Measurements from ENCODE around the gene PRSS33.

The PRSS33 gene

DNA sequence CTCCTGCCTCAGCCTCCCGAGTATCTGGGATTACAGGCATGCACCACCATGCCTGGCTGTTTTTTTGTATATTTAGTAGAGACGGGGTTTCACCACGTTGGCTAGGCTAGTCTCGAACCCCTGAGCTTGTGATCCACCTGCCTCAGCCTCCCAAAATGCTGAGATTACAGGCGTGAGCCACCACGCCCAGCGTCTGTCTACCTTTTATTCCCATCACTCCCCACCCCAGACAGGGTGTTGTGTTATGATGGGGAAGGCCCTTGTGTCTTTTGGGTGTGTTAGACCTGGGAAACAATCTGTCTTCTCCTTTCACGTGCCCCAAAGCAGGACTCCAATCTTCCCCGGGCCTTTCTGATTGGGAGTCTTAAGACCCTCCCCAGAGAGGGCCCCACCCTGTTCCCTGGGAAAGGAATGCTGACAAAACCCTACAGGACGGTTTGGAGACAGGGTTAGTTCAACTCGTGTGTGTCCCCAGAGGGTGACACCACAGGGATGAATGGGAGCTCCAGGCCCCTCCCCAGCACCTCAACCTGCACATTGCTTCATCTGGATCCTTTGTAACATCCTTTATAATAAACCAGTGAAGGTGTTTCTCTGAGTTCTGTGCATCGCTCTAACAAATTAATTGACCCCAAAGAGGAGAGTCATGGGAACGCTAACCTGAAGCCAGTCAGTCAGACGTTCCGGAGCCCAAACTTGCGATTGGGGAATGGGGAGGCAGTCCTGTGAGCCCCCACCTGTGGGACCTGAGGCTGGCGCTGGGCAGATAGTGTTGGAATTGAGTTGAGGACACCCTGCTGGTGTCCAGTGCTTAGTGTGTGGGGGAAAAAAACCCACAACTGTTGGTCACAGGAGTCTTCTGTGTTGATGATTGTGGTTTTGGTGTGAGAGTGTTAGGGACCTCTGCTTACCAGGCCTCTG is 7.1 kb downstream of the PRSS33 start:
- no peak overlapping the region for H3K4me3 ChIP-seq (ENCODE audit: low read depth, low read length)
- TF ChIP-seq, protein P1, sequence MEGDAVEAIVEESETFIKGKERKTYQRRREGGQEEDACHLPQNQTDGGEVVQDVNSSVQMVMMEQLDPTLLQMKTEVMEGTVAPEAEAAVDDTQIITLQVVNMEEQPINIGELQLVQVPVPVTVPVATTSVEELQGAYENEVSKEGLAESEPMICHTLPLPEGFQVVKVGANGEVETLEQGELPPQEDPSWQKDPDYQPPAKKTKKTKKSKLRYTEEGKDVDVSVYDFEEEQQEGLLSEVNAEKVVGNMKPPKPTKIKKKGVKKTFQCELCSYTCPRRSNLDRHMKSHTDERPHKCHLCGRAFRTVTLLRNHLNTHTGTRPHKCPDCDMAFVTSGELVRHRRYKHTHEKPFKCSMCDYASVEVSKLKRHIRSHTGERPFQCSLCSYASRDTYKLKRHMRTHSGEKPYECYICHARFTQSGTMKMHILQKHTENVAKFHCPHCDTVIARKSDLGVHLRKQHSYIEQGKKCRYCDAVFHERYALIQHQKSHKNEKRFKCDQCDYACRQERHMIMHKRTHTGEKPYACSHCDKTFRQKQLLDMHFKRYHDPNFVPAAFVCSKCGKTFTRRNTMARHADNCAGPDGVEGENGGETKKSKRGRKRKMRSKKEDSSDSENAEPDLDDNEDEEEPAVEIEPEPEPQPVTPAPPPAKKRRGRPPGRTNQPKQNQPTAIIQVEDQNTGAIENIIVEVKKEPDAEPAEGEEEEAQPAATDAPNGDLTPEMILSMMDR (IDR thresholded peaks at IDR 0.05; ENCODE audit: borderline replicate concordance, insufficient read depth, low read depth, low read length) = no peak

DNA sequence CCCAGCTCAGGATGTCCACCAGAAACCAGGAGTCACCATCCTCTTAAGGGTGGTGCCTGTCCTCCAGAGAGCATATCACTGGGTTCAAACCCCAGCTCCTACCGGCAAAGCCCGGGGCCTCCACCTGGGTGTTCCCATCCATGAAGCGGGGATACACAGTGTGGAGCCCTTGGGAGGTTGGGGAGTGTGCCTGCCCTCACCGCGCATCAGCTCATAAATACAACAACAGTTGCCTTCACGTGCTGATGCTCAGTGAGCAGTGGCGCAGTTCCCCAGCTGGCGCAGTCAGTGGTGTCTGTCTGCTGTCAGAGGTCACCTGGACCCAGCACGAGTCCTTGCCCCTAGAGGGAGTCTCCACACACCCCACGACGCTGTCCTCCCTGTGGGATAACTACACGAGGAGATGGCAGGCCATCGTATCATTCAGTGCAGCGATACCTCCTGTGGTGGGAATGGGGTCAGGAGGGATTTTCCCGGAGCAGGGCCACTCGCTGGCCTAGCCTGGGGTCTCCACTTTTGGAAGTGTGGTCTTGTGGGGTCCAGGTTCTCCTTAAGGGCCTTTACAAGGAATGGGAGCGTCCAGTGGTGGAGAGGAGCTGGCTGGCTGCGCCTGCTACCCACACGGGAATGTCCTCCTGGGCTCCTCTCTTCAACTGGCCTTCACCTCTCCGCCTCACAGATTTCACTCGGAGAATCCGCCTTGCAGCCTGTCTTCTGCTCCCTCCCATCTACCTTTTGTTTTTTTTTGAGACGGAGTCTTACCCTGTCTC is 8.0 kb downstream of the PRSS33 start:
- no peak overlapping the region for H3K4me3 ChIP-seq (ENCODE audit: low read depth, low read length)
- TF ChIP-seq, protein P1 (IDR thresholded peaks at IDR 0.05; ENCODE audit: borderline replicate concordance, insufficient read depth, low read depth, low read length) = no peak

DNA sequence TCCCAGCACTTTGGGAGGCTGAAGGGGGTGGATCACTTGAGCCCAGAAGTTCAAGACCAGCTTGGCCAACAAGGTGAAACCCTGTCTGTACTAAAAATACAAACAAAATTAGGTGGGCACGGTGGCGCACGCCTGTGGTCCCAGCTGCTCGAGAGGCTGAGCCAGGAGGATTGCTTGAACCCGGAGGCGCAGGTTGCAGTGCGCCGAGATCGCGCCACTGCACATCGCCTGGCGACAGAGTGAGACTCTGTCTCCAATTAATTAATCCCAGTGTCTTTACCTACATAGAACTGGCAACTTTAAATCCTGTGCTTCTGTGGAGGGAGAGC is 8.8 kb downstream of the PRSS33 start:
- TF ChIP-seq, protein P1 (IDR thresholded peaks at IDR 0.05; ENCODE audit: borderline replicate concordance, insufficient read depth, low read depth, low read length) = no peak
- H3K4me3 ChIP-seq (ENCODE audit: low read depth, low read length) = no peak overlapping the region

DNA sequence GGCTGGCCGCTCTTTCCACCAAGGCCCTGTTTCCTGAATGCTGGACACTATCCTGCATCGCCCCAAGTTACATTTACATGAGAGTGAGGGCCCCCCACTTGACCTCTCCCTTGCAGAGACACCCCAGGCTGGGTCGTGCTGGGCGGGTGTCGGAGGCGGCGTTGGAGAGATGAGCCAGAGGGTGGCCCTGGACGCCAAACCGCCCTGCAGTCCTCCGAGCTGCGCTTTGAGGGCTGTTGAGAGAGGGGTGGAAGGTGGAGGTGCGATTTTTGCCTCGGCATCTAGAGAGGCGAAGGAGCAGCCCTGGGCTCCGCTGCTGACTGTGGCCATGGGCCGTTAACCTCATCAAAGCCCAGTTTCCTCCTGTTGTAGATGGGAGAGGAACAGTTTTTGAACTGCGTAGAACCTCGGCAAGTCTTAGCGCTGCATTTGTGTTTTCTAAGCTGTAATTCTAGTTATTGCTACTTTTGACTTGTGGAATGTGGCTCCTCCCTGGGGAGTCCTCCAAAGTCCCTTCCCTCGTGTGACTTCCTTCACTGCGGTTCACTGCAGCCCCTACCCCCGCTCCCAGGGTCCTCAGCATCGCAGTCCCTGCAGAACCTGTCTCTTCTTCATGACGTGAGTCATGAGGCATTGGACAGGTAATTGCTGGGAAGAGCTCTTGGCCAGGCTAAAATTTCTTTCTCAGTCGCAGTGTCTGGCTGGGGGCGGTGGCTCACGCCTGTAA is 9.3 kb downstream of the PRSS33 start:
- H3K4me3 ChIP-seq (ENCODE audit: low read depth, low read length) = peak overlapping the region; percentile 99
- TF ChIP-seq, protein P1 (IDR thresholded peaks at IDR 0.05; ENCODE audit: borderline replicate concordance, insufficient read depth, low read depth, low read length) = no peak

DNA sequence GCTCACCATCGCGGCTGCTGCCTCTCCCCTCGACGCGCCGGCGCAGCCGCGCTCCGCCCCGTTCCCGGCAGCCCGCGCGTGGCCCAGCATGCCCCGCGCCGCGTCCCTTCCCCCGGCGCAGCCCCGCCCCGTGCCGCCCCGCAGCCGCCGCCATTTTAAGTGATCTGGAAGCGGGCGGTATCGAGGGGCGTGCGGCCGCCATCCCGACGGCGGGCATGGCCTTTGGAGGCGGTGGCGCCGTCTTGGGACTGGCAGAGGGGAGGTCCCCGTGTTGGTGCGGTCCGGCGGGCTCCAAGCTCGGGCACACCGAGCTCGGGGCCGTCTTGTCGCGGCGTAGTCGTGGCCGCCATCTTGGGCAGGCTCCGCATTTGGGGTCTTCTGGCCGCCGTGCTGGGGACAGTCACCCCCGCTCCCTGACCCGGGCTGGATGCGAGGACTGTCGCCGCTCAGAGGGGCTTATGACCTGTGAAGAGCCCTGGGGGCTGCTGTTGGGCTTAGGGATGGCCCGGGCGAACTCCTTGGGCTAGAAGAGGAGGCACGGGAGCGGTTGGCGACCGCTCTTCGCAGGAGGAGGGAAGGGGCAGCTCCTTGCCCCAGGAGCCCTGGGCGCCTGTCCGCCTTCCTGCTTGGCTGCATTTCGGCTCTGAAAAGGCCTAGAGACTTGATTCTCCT is 10.0 kb downstream of the PRSS33 start, which contains the start of gene ELOB:
Gene ELOB, minus strand, starts transcription at position 50 of the 672 bp plus-strand sequence. Its CDS starts 41 bp downstream, at position 9.
- TF ChIP-seq, protein P1 (IDR thresholded peaks at IDR 0.05; ENCODE audit: borderline replicate concordance, insufficient read depth, low read depth, low read length) = no peak

DNA sequence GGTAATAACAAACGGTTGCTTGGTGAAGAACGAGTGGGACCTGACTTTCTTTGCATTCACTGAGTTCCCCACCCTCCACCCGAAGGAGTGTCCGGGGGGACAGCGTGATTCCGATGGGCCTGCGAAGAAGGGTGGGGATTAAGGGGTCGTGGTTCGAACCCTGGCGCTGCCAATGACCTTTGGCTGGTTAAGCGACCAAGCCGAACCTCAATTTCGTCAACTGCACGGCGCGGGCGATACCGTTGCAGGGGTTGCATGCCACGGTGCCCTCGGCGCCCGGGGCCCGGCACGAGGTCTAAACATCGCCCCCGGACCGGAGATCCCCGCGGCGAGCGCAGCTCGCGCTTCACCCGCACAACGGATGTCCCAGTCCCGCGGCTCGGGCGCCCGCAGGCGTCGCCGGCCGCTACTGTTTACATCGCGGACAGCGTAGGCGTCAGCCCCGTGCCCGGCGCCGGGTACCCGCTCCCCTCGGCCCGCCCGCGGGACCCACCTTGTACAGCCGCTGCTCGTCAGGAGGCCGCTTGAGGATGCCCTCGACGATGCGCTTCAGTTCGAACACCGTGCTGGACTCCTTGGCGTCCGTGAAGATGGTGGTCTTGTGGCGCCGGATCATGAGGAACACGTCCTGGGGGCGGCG is 10.7 kb downstream of the PRSS33 start:
- TF ChIP-seq, protein P1 (IDR thresholded peaks at IDR 0.05; ENCODE audit: borderline replicate concordance, insufficient read depth, low read depth, low read length) = no peak
- peak overlapping the region; percentile 98 for H3K4me3 ChIP-seq (ENCODE audit: low read depth, low read length)

More for the DNA sequence above, 10.0 kb downstream of the PRSS33 start, which contains the start of gene ELOB:
- H3K4me3 ChIP-seq (ENCODE audit: low read depth, low read length) = peak within 1 kb of the TSS; percentile 99

All from GM12875 (cell line).